ENCODE results near the gene MOB3A.

MOB3A gene

GRCh38 chr19:2135474-2136402 is 39.6 kb upstream of the MOB3A start:
- Histone ChIP-seq H3K4ac (ENCODE audit: low read depth in 1 of 2, low read length in 2 of 2) (no peak overlapping the region), H3K79me1 (replicated peaks; ENCODE audit: low read length, poor library complexity, severe bottlenecking) (peaks cover 39% of the 10 kb centered on the region), H3K36me3 (ENCODE audit: control insufficient read depth in 1 of 2, insufficient read depth in 2 of 2, low read depth in 1 of 2, low read length in 2 of 2) (peaks cover 60 to 90% of the 10 kb centered on the region in 2 experiments), H4K91ac (ENCODE audit: low read length) (peak overlapping the region; percentile 58), H3K4me2 (ENCODE audit: low read length, poor library complexity, severe bottlenecking) (no peak overlapping the region), H2BK120ac (ENCODE audit: low read depth, low read length) (no peak overlapping the region), H3K9ac (ENCODE audit: low read length) (no peak overlapping the region), H3K27me3 (ENCODE audit: control insufficient read depth in 1 of 2, insufficient read depth in 1 of 2, low read length in 2 of 2) (no peaks in the 10 kb centered on the region), H3K4me1 (ENCODE audit: control insufficient read depth, insufficient read depth, low read depth, low read length) (peaks cover 9% of the 10 kb centered on the region), H2AFZ (ENCODE audit: low read depth, low read length) (no peak overlapping the region), H2BK12ac (ENCODE audit: low read length in 2 of 2) (no peak overlapping the region), H4K8ac (ENCODE audit: low read length) (no peak overlapping the region), H3K9me3 (ENCODE audit: control insufficient read depth, low read length) (no peaks in the 10 kb centered on the region), H2AK5ac (ENCODE audit: low read length, severe bottlenecking) (no peak overlapping the region), H3K14ac (ENCODE audit: low read length in 2 of 2) (no peak overlapping the region), H3K23ac (ENCODE audit: low read length in 2 of 2) (peak overlapping the region in 1 of 2 experiments; percentile 2), H3K18ac (ENCODE audit: low read depth in 1 of 2, low read length in 2 of 2) (no peak overlapping the region), H3K27ac (ENCODE audit: low read length, poor library complexity, severe bottlenecking) (no peak overlapping the region), H2BK15ac (ENCODE audit: low read depth, poor library complexity, severe bottlenecking) (no peak overlapping the region), H3K4me3 (ENCODE audit: insufficient read depth in 1 of 2, low read depth in 1 of 2, low read length in 2 of 2) (no peak overlapping the region), H2BK5ac (ENCODE audit: low read depth, low read length, poor library complexity, severe bottlenecking) (no peak overlapping the region)
- no peak for DNase-seq
- WGBS: 96% methylated on average over 50 of the region's 50 CpGs

- Histone ChIP-seq H4K8ac (ENCODE audit: low read length) (no peak overlapping the region), H2AFZ (ENCODE audit: low read depth, low read length) (no peak overlapping the region), H3K23ac (ENCODE audit: low read length in 2 of 2) (no peak overlapping the region), H3K79me1 (replicated peaks; ENCODE audit: low read length, poor library complexity, severe bottlenecking) (peaks cover 46% of the 10 kb centered on the region), H2BK120ac (ENCODE audit: low read depth, low read length) (no peak overlapping the region), H2BK5ac (ENCODE audit: low read depth, low read length, poor library complexity, severe bottlenecking) (no peak overlapping the region), H2AK5ac (ENCODE audit: low read length, severe bottlenecking) (no peak overlapping the region), H3K4ac (ENCODE audit: low read depth in 1 of 2, low read length in 2 of 2) (no peak overlapping the region), H3K36me3 (ENCODE audit: control insufficient read depth in 1 of 2, insufficient read depth in 2 of 2, low read depth in 1 of 2, low read length in 2 of 2) (peaks cover 58 to 86% of the 10 kb centered on the region in 2 experiments), H2BK12ac (ENCODE audit: low read length in 2 of 2) (no peak overlapping the region), H3K27ac (ENCODE audit: low read length, poor library complexity, severe bottlenecking) (no peak overlapping the region), H4K91ac (ENCODE audit: low read length) (no peak overlapping the region), H3K4me2 (ENCODE audit: low read length, poor library complexity, severe bottlenecking) (no peak overlapping the region), H3K14ac (ENCODE audit: low read length in 2 of 2) (no peak overlapping the region), H3K4me1 (ENCODE audit: control insufficient read depth, insufficient read depth, low read depth, low read length) (peaks cover 22% of the 10 kb centered on the region), H3K9me3 (ENCODE audit: control insufficient read depth, low read length) (no peaks in the 10 kb centered on the region), H3K18ac (ENCODE audit: low read depth in 1 of 2, low read length in 2 of 2) (no peak overlapping the region), H3K4me3 (ENCODE audit: insufficient read depth in 1 of 2, low read depth in 1 of 2, low read length in 2 of 2) (no peak overlapping the region), H2BK15ac (ENCODE audit: low read depth, poor library complexity, severe bottlenecking) (no peak overlapping the region), H3K9ac (ENCODE audit: low read length) (peak overlapping the region; percentile 26), H3K27me3 (ENCODE audit: control insufficient read depth in 1 of 2, insufficient read depth in 1 of 2, low read length in 2 of 2) (no peaks in the 10 kb centered on the region)
- DNase-seq: no peak
- 95% methylated on average over 18 of the region's 19 CpGs for WGBS
Observed at GRCh38 chr19:2132731-2133490, 36.8 kb upstream of the MOB3A start.

DNA sequence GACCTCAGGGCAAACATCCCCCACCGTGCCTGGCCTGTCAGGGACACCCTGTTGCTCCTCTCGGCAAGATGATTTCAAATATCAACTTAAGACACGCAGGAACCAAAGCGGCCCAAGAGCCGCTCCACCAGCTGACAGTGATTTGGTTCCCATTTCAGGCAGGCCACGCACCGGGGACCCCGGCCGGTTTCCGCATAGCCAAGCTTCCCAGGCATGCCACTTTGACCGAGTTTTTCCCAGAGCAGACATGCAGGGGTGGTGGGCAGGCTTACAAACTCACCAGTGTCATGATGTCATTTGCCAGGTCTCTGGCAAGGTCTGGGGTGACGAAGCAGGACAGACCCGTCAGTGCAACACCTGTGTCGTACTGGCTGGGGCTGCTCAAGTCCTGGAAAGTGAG is 36.1 kb upstream of the MOB3A start:
- H3K27me3 ChIP-seq (ENCODE audit: control insufficient read depth in 1 of 2, insufficient read depth in 1 of 2, low read length in 2 of 2): no peaks in the 10 kb centered on the region
- H2AFZ ChIP-seq (ENCODE audit: low read depth, low read length): no peak overlapping the region
- no peak overlapping the region for H2BK120ac ChIP-seq (ENCODE audit: low read depth, low read length)
- no peak overlapping the region for H2AK5ac ChIP-seq (ENCODE audit: low read length, severe bottlenecking)
- H3K9ac ChIP-seq (ENCODE audit: low read length): peak overlapping the region; percentile 26
- no peak overlapping the region for H3K4me2 ChIP-seq (ENCODE audit: low read length, poor library complexity, severe bottlenecking)
- H4K91ac ChIP-seq (ENCODE audit: low read length): no peak overlapping the region
- no peak overlapping the region for H3K4me3 ChIP-seq (ENCODE audit: insufficient read depth in 1 of 2, low read depth in 1 of 2, low read length in 2 of 2)
- H3K9me3 ChIP-seq (ENCODE audit: control insufficient read depth, low read length): no peaks in the 10 kb centered on the region
- H2BK15ac ChIP-seq (ENCODE audit: low read depth, poor library complexity, severe bottlenecking): no peak overlapping the region
- DNase-seq: no peak
- no peak overlapping the region for H3K18ac ChIP-seq (ENCODE audit: low read depth in 1 of 2, low read length in 2 of 2)
- peaks cover 27% of the 10 kb centered on the region for H3K4me1 ChIP-seq (ENCODE audit: control insufficient read depth, insufficient read depth, low read depth, low read length)
- no peak overlapping the region for H4K8ac ChIP-seq (ENCODE audit: low read length)
- no peak overlapping the region for H3K27ac ChIP-seq (ENCODE audit: low read length, poor library complexity, severe bottlenecking)
- WGBS: 97% methylated on average over 14 of the region's 14 CpGs
- peaks cover 57 to 86% of the 10 kb centered on the region in 2 experiments for H3K36me3 ChIP-seq (ENCODE audit: control insufficient read depth in 1 of 2, insufficient read depth in 2 of 2, low read depth in 1 of 2, low read length in 2 of 2)
- H2BK12ac ChIP-seq (ENCODE audit: low read length in 2 of 2): no peak overlapping the region
- no peak overlapping the region for H3K4ac ChIP-seq (ENCODE audit: low read depth in 1 of 2, low read length in 2 of 2)
- peaks cover 45% of the 10 kb centered on the region for H3K79me1 ChIP-seq (replicated peaks; ENCODE audit: low read length, poor library complexity, severe bottlenecking)
- H3K23ac ChIP-seq (ENCODE audit: low read length in 2 of 2): no peak overlapping the region
- no peak overlapping the region for H3K14ac ChIP-seq (ENCODE audit: low read length in 2 of 2)
- no peak overlapping the region for H2BK5ac ChIP-seq (ENCODE audit: low read depth, low read length, poor library complexity, severe bottlenecking)

Data from mesenchymal stem cell (in vitro differentiated cells and primary cell).